Motor neuron (in vitro differentiated cells): Measurements from ENCODE around the gene PIANP. TPM values are rescaled to one million over a fixed set of nuclear protein-coding genes. Genes with fewer than 3 reads are reported as not detected.

Experiments used
- ATAC-seq, 8 experiments: fragments of 200-7000 bp; cut with Tn5 transposase; replicated peaks in 6 of 8; 2 replicates each; pipeline ENCODE4 v1.8.0; 2021; ENCODE audit warnings: mild to moderate bottlenecking in 8 of 8, moderate library complexity in 8 of 8
- H3K27ac ChIP-seq, 2 donors: fragments of 250-450 bp; sonication (Bioruptor Pico); 2 replicates each; pipeline ENCODE4 v1.9.0; 2021; ENCODE audit warnings: antibody characterized with exemption in 2 of 2, mild to moderate bottlenecking in 2 of 2, moderate library complexity in 1 of 2
- H3K4me1 ChIP-seq, 2 donors: fragments of 250-450 bp; sonication (Bioruptor Pico); replicated peaks in 1 of 2; 2 replicates each; pipeline ENCODE4 v1.6.1; 2021; ENCODE audit warnings: antibody characterized with exemption in 2 of 2, mild to moderate bottlenecking in 2 of 2, moderate library complexity in 1 of 2
- H3K4me3 ChIP-seq, 5 donors: fragments of 250-450 bp; sonication (Bioruptor Pico); 2 replicates each; pipeline ENCODE4 v1.9.0; 2021; ENCODE audit warnings: antibody characterized with exemption in 5 of 5, mild to moderate bottlenecking in 5 of 5, moderate library complexity in 4 of 5
- WGBS, 10 experiments: fragments of 450-650 bp; shearing (Covaris generic); methylation state at CpG; one replicate each; pipeline ENCODE4 v1.0.0; 2022; 5-methylcytosine and 5-hydroxymethylcytosine counted together
- in situ Hi-C, 9 experiments: fragments of 400-800 bp; cut with MboI; loops; one replicate each; pipeline ENCODE4 v1.15.0; 2021; ENCODE audit warnings: low sequenced_read_pairs in 9 of 9, low pct_unique_long_range_greater_than_20kb in 2 of 9; ENCODE audit not compliant: unreplicated experiment in 9 of 9
- total RNA-seq, 8 experiments: library from RNA; unstranded; fragments of 300-600 nt; gene quantifications; 2 replicates each; pipeline versions ENCODE4 v1.2.3 to v1.2.4, GENCODE V29; 2022

PIANP gene
- total RNA-seq, 8 experiments from 2014 or later: 0.94 to 7.9 (median 2.8) TPM

GRCh38 chr12:6699989-6700645, 498 bp downstream of the PIANP start:
- Histone ChIP-seq H3K4me1 (peaks cover 12% of the 10 kb centered on the region in 2 donors), H3K4me3 (peak overlapping the region; percentile 72 to 97 (median 80)), H3K27ac (peak overlapping the region; percentile 75 to 84)
- 0% methylated on average over 1 of the region's 65 CpGs; no CpG with 5 or more reads in 9 of the 10 experiments for WGBS, 10 experiments
- in situ Hi-C loops: no loop called here
- peak; percentile 39 to 75 (median 68) for ATAC-seq

DNA sequence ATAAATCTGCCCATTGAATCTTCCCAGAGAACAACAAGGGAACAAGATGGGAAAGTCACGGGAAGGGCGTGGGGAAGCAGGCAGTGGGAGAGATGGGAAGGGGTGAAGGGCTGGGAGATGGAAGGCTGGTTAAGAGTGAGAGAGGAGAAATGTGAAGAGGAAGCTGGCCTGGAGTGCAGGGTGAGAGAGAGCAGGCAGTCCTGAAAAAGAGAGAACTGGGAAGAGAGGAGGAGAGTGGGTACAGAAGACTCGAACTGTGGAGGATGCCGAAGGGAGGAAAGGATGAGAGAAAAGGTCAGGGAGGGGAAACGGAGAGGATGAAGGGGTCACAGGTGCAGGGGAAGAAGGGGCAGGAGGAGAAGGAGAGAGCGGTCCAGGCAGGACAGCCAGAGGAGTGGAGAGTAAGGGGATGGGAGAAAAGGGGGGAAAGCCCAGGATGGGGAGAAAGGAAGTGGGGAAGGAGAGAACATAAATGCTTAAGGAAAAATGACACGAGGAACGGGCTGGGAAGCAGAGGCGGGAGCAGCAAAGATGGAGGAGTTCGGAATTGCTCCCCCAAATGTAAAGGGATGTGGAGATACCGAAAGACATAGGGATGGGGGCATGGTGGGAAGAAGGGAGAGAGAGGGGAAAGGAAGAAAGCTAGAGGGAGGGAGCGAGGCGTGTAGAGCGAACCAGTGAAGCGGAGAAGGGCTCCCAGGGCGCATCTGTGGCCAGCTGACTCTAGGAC, 1.2 kb downstream of the PIANP start:
- H3K4me3 ChIP-seq: peak overlapping the region; percentile 72 to 97 (median 80)
- H3K4me1 ChIP-seq: peaks cover 12% of the 10 kb centered on the region in 2 donors
- ATAC-seq: no peak
- in situ Hi-C loops: no loop called here
- 18 to 71% (median 27%) methylated on average over 1 to 12 of the region's 16 CpGs; no CpG with 5 or more reads in 1 of the 10 experiments for WGBS, 10 experiments
- peak overlapping the region; percentile 75 to 84 for H3K27ac ChIP-seq

- in situ Hi-C loops: no loop called here
- ATAC-seq: no peak
- peaks cover 8 to 13% of the 10 kb centered on the region in 2 donors for H3K4me1 ChIP-seq
- 20 to 92% (median 80%) methylated on average over 1 to 5 of the region's 8 CpGs; no CpG with 5 or more reads in 5 of the 10 experiments for WGBS, 10 experiments
- H3K4me3 ChIP-seq: peak overlapping the region in 3 of 5 donors; percentile 76 to 87 (median 80)
- no peak overlapping the region for H3K27ac ChIP-seq
Observed at GRCh38 chr12:6698352-6699046, 2.1 kb downstream of the PIANP start.

- Histone ChIP-seq H3K4me3 (no peak overlapping the region), H3K4me1 (peaks cover 14 to 20% of the 10 kb centered on the region in 2 donors), H3K27ac (no peak overlapping the region)
- in situ Hi-C loops: no loop called here
- ATAC-seq: peak in 4 of 8 experiments; percentile 7 to 83 (median 65)
- WGBS, 10 experiments: 0 to 80% (median 40%) methylated on average over 1 to 3 of the region's 17 CpGs; no CpG with 5 or more reads in 4 of the 10 experiments
Observed at GRCh38 chr12:6697584-6698351, 2.8 kb downstream of the PIANP start.

- H3K4me3 ChIP-seq: no peak overlapping the region
- in situ Hi-C loops: no loop called here
- 42 to 100% (median 93%) methylated on average over 1 to 10 of the region's 17 CpGs; no CpG with 5 or more reads in 5 of the 10 experiments for WGBS, 10 experiments
- peaks cover 18 to 26% of the 10 kb centered on the region in 2 donors for H3K4me1 ChIP-seq
- no peak overlapping the region for H3K27ac ChIP-seq
- no peak for ATAC-seq
Observed at GRCh38 chr12:6696690-6697583, 3.7 kb downstream of the PIANP start.

GRCh38 chr12:6695313-6696045, 5.1 kb downstream of the PIANP start:
- Histone ChIP-seq H3K4me1 (peaks cover 19 to 24% of the 10 kb centered on the region in 2 donors), H3K4me3 (no peak overlapping the region), H3K27ac (no peak overlapping the region)
- ATAC-seq: no peak
- WGBS, 10 experiments: 0 to 75% (median 38%) methylated on average over 1 to 4 of the region's 11 CpGs; no CpG with 5 or more reads in 6 of the 10 experiments
- in situ Hi-C loops: no loop called here

GRCh38 chr12:6694701-6695100, 5.9 kb downstream of the PIANP start:
- Histone ChIP-seq H3K4me1 (peaks cover 22 to 28% of the 10 kb centered on the region in 2 donors), H3K27ac (no peak overlapping the region), H3K4me3 (no peak overlapping the region)
- no peak for ATAC-seq
- in situ Hi-C loops: no loop called here
- WGBS, 10 experiments: 81 to 100% (median 87%) methylated on average over 2 to 8 of the region's 9 CpGs; no CpG with 5 or more reads in 6 of the 10 experiments

GRCh38 chr12:6693832-6694355, 6.7 kb downstream of the PIANP start:
- Histone ChIP-seq H3K4me1 (peaks cover 16 to 24% of the 10 kb centered on the region in 2 donors), H3K27ac (no peak overlapping the region), H3K4me3 (no peak overlapping the region)
- ATAC-seq: no peak
- in situ Hi-C loops: no loop called here
- WGBS, 10 experiments: 48 to 90% (median 64%) methylated on average over 2 to 4 of the region's 4 CpGs; no CpG with 5 or more reads in 5 of the 10 experiments

- in situ Hi-C loops: no loop called here
- peak in 2 of 8 experiments; percentile 5 to 9 for ATAC-seq
- no peak overlapping the region for H3K4me3 ChIP-seq
- WGBS, 10 experiments: no CpG with 5 or more reads among the region's 2 CpGs
- H3K4me1 ChIP-seq: peaks cover 14 to 21% of the 10 kb centered on the region in 2 donors
- H3K27ac ChIP-seq: peak overlapping the region; percentile 24 to 66
Observed at GRCh38 chr12:6692888-6693287, 7.7 kb downstream of the PIANP start.

DNA sequence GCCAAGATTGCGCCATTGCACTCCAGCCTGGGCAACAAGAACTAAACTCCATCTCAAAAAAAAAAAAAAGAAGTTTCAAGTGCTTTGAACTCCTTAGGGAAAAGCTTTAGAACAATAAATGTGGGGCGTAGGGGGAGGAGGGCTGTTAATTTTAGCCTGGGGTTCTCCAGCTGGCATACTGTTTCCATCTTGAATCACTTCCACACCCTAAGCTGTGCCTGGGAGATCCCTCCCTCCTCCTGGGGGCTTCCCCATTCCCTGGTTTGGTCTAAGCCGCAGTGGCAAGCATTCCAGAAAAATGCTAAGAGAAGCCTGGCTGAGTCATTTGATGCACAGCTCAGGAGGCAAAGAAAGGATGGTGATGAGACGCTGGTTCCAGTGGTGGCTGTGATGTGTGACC, 9.1 kb downstream of the PIANP start:
- ATAC-seq: no peak
- H3K4me1 ChIP-seq: peaks cover 21 to 29% of the 10 kb centered on the region in 2 donors

More for the DNA sequence above, 9.1 kb downstream of the PIANP start:
- Histone ChIP-seq H3K4me3 (no peak overlapping the region), H3K27ac (no peak overlapping the region)
- 31 to 83% (median 60%) methylated on average over 1 to 4 of the region's 4 CpGs; no CpG with 5 or more reads in 5 of the 10 experiments for WGBS, 10 experiments
- in situ Hi-C loops: no loop called here
